Aorta (tissue), 5 donors: Measurements from ENCODE around the gene SEMA3B. TPM values are rescaled to one million over a fixed set of nuclear protein-coding genes. Genes with fewer than 3 reads are reported as not detected.

Experiments used
- ATAC-seq: fragments of 200-7000 bp; cut with Tn5 transposase; one replicate; pipeline ENCODE4 v1.9.1; 2022; ENCODE audit warnings: moderate library complexity; ENCODE audit not compliant: low FRiP score
- DNase-seq, 2 donors: peaks; one replicate each; pipeline ENCODE4 v3.0.0-alpha.2; 2020
- H3K27ac ChIP-seq, 2 donors: one replicate each; pipeline ENCODE4 v1.5.1; 2013; ENCODE audit warnings: low read length in 2 of 2, mild to moderate bottlenecking in 2 of 2, moderate library complexity in 2 of 2, control low read depth in 1 of 2, inconsistent platforms in 1 of 2, low read depth in 1 of 2
- H3K27me3 ChIP-seq, 2 donors: one replicate each; pipeline ENCODE4 v1.6.1; 2013; ENCODE audit warnings: control low read depth in 1 of 2, low read length in 1 of 2, mild to moderate bottlenecking in 1 of 2, moderate library complexity in 1 of 2; ENCODE audit not compliant: insufficient read depth in 2 of 2, control insufficient read depth in 1 of 2
- H3K36me3 ChIP-seq, 2 donors: one replicate each; pipeline ENCODE4 v1.6.1; 2013; ENCODE audit warnings: control low read depth in 1 of 2, low read length in 1 of 2, mild to moderate bottlenecking in 1 of 2; ENCODE audit not compliant: insufficient read depth in 2 of 2, control insufficient read depth in 1 of 2
- H3K4me1 ChIP-seq, 2 donors: one replicate each; pipeline ENCODE4 v1.6.1; 2013; ENCODE audit warnings: low read length in 2 of 2, control low read depth in 1 of 2, mild to moderate bottlenecking in 1 of 2, moderate library complexity in 1 of 2; ENCODE audit not compliant: insufficient read depth in 2 of 2, control insufficient read depth in 1 of 2
- H3K4me3 ChIP-seq, 2 donors: one replicate each; pipeline ENCODE4 v1.5.1; 2013; ENCODE audit warnings: low read length in 2 of 2, control low read depth in 1 of 2, mild to moderate bottlenecking in 1 of 2
- H3K9me3 ChIP-seq: one replicate; pipeline ENCODE4 v1.6.1; 2013; ENCODE audit warnings: mild to moderate bottlenecking, low read length; ENCODE audit not compliant: control insufficient read depth
- WGBS, 2 donors: extraction: QIAGEN DNeasy Blood & Tissue Kit; methylation state at CpG; one replicate each; pipeline ENCODE4 v1.1.7; 2013; 5-methylcytosine and 5-hydroxymethylcytosine counted together
- intact Hi-C, 2 donors: fragments of 100-400 bp; cut with DNase I; formaldehyde crosslinking; loops; one replicate each; pipeline versions ENCODE4 v1.14.2 to v1.15.0; 2022
- polyA plus RNA-seq, 2 donors: library from polyadenylated mRNA; stranded (reverse); fragments of 200-250 nt; gene quantifications; one replicate each; pipeline ENCODE4 v1.2.3, GENCODE V29; 2013
- total RNA-seq, 2 donors: library from RNA; stranded (reverse); fragmentation: NEBNext Ultra II Directional; extraction: Animal tissue kit (Norgen Biotek cat#: 25700); gene quantifications; one replicate each; pipeline ENCODE4 v1.2.1, GENCODE V29; 2021
- donor health status: healthy with polysubstance abuse.
- donor health status: Bipolar disorder and iron deficiency.
- donor health status: DM: no; HTN: no; CAD: no.
- donor health status: DM: no; HTN: no; CAD: no.
- donor health status: DM: yes; HTN: yes; CAD: no.

SEMA3B gene
- total and polyA plus RNA-seq, 4 donors = 23.3 to 69.5 (median 41.7) TPM

GRCh38 chr3:50316657-50317242, 47.8 kb downstream of the SEMA3B start:
- 81 to 83% methylated on average over 9 of the region's 9 CpGs for WGBS, 2 donors
- no peaks in the 10 kb centered on the region for H3K27me3 ChIP-seq
- no peak overlapping the region for H3K27ac ChIP-seq
- DNase-seq (peak in 1 of 2 donors; percentile 62), ATAC-seq (no peak)
- H3K36me3 ChIP-seq = no peaks in the 10 kb centered on the region
- no peaks in the 10 kb centered on the region for H3K4me1 ChIP-seq
- H3K9me3 ChIP-seq = no peaks in the 10 kb centered on the region
- intact Hi-C loops = no loop called here
- no peak overlapping the region for H3K4me3 ChIP-seq

DNA sequence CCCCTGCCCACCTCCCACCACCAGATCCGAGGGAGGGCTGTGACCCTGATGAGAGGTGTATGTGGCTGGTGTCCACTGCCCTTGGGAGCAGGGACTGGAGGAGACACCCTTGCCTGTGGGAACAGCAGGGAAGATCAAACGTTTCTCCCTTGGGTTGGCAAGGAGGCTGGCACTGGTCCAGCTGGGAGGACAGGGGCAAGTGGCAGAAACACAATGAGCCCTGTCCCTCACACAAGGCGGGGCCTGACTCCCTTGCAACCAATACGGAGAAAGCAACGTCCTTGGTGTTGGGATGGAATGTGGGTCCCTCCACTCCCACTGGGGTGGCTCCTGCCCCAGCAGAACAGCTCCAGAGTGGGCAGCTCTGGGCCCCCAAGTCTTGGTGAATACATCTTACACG, 48.4 kb downstream of the SEMA3B start:
- DNase-seq = peak in 1 of 2 donors; percentile 54
- intact Hi-C loops = no loop called here

DNA sequence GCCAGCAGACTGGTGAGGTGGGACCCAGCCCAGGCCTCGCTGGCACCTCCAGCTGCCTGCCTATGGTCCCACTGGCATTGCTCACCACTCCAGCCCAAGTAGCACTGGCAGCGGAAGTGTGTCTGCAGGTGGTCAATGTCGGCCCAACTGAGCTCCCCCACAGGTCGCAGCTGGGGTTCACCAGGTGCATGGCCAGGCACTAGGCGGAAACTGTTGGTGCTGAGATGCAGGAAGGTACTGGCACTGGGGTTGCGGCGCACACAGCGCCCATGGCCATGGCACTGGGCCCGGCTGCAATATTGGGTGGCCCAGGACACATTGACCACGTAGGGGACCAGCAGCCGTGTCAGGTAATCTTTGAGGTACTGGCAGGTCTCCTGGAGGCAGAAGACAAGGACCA, 49.2 kb downstream of the SEMA3B start:
- 85 to 92% methylated on average over 11 of the region's 11 CpGs for whole genome bisulfite sequencing, 2 donors
- no peaks in the 10 kb centered on the region for H3K36me3 ChIP-seq
- H3K27ac ChIP-seq = no peak overlapping the region

More for the DNA sequence above, 48.4 kb downstream of the SEMA3B start:
- Histone ChIP-seq H3K27me3 (no peaks in the 10 kb centered on the region), H3K4me3 (no peak overlapping the region), H3K36me3 (no peaks in the 10 kb centered on the region), H3K4me1 (no peaks in the 10 kb centered on the region), H3K9me3 (no peaks in the 10 kb centered on the region), H3K27ac (no peak overlapping the region)
- no peak for ATAC-seq
- 60 to 67% methylated on average over 6 of the region's 6 CpGs for WGBS, 2 donors

GRCh38 chr3:50318615-50319014, 49.7 kb downstream of the SEMA3B start:
- Histone ChIP-seq H3K27me3 (no peaks in the 10 kb centered on the region), H3K4me3 (no peak overlapping the region), H3K9me3 (no peaks in the 10 kb centered on the region), H3K27ac (no peak overlapping the region), H3K4me1 (no peaks in the 10 kb centered on the region), H3K36me3 (no peaks in the 10 kb centered on the region)
- 86 to 87% methylated on average over 10 of the region's 10 CpGs for WGBS, 2 donors
- ATAC-seq (no peak), DNase-seq (peak in 1 of 2 donors; percentile 57)
- intact Hi-C loops = no loop called here

More for the DNA sequence above, 49.2 kb downstream of the SEMA3B start:
- no peak overlapping the region for H3K4me3 ChIP-seq
- no peaks in the 10 kb centered on the region for H3K4me1 ChIP-seq
- DNase-seq = peak in 1 of 2 donors; percentile 33
- no peak for ATAC-seq
- no peaks in the 10 kb centered on the region for H3K27me3 ChIP-seq
- H3K9me3 ChIP-seq = no peaks in the 10 kb centered on the region
- intact Hi-C loops = no loop called here

GRCh38 chr3:50319181-50319893, 50.4 kb downstream of the SEMA3B start:
- Histone ChIP-seq H3K9me3 (no peaks in the 10 kb centered on the region), H3K27ac (no peak overlapping the region), H3K36me3 (no peaks in the 10 kb centered on the region), H3K4me1 (no peaks in the 10 kb centered on the region), H3K4me3 (no peak overlapping the region), H3K27me3 (no peaks in the 10 kb centered on the region)
- ATAC-seq = no peak
- DNase-seq = peak in 1 of 2 donors; percentile 41
- 90 to 94% methylated on average over 16 of the region's 16 CpGs for WGBS, 2 donors
- intact Hi-C loops = no loop called here

GRCh38 chr3:50319894-50320625, 51.1 kb downstream of the SEMA3B start:
- Histone ChIP-seq H3K4me1 (no peaks in the 10 kb centered on the region), H3K4me3 (no peak overlapping the region), H3K27ac (no peak overlapping the region), H3K36me3 (no peaks in the 10 kb centered on the region), H3K27me3 (no peaks in the 10 kb centered on the region), H3K9me3 (no peaks in the 10 kb centered on the region)
- 83% methylated on average over 29 of the region's 29 CpGs for WGBS, 2 donors
- intact Hi-C loops = no loop called here
- DNase-seq = peak in 1 of 2 donors; percentile 57
- no peak for ATAC-seq

- peak overlapping the region; percentile 67 to 83 for H3K4me3 ChIP-seq
- H3K27me3 ChIP-seq = no peaks in the 10 kb centered on the region
- no peaks in the 10 kb centered on the region for H3K4me1 ChIP-seq
- H3K27ac ChIP-seq = peak overlapping the region in 1 of 2 donors; percentile 38
- intact Hi-C loops = no loop called here
- DNase-seq = peak; percentile 83 to 93
- peak; percentile 79 for ATAC-seq
- WGBS, 2 donors = 0 to 1% methylated on average over 32 to 45 of the region's 45 CpGs
- H3K36me3 ChIP-seq = no peaks in the 10 kb centered on the region
- no peaks in the 10 kb centered on the region for H3K9me3 ChIP-seq
These were observed 51.9 kb downstream of the SEMA3B start for GRCh38 chr3:50320853-50321335.

GRCh38 chr3:50321336-50322114, 52.6 kb downstream of the SEMA3B start:
- Histone ChIP-seq H3K36me3 (no peaks in the 10 kb centered on the region), H3K4me3 (peak overlapping the region; percentile 67 to 83), H3K27ac (peak overlapping the region; percentile 48 to 85), H3K9me3 (no peaks in the 10 kb centered on the region), H3K27me3 (no peaks in the 10 kb centered on the region), H3K4me1 (no peaks in the 10 kb centered on the region)
- intact Hi-C loops = no loop called here
- 1% methylated on average over 50 to 59 of the region's 59 CpGs for WGBS, 2 donors
- DNase-seq (peak; percentile 94 to 95), ATAC-seq (peak; percentile 90)
